PC-9 (cell line): ENCODE results near the gene FAM193B. TPM values are rescaled to one million over a fixed set of nuclear protein-coding genes. Genes with fewer than 3 reads are reported as not detected.
A peak's percentile ranks its signal among the peaks of the same experiment; 100 is the strongest.

Source experiments
- BruUV-seq: library from RNA; stranded (reverse); fragments of 400-500 nt; replicated peaks from 2 replicates; lab custom pipeline; 2021; lab: Mats Ljungman, UMichigan
- CTCF ChIA-PET: fragments of 300-600 bp; sonication (Branson Sonifier 250); formaldehyde crosslinking; loops from one replicate; lab custom pipeline; 2022; ENCODE audit warnings: antibody characterized with exemption; lab: Charles Lee
- POLR2A ChIA-PET: fragments of 300-600 bp; sonication (Branson Sonifier 250); formaldehyde crosslinking; loops from one replicate; lab custom pipeline; 2022; ENCODE audit warnings: antibody characterized with exemption; ENCODE audit not compliant: unreplicated experiment; lab: Charles Lee
- DNase-seq, 2 experiments: peaks; one replicate each; pipeline versions ENCODE4 v3.0.0 to v3.0.0-alpha.2; 2015 to 2022; ENCODE audit warnings: mixed read lengths in 1 of 2
- H2AFZ ChIP-seq: fragments of 200-600 bp; sonication (generic); 2 replicates; pipeline ENCODE4 v1.8.1; 2017; ENCODE audit warnings: antibody characterized with exemption
- H3F3A ChIP-seq: fragments of 200-600 bp; sonication (generic); 2 replicates; pipeline ENCODE4 v1.8.1; 2017; ENCODE audit warnings: antibody characterized with exemption, mild to moderate bottlenecking, low read depth; ENCODE audit not compliant: insufficient read depth
- H3K27ac ChIP-seq: fragments of 200-600 bp; sonication (generic); 2 replicates; pipeline ENCODE4 v1.6.1; 2016; ENCODE audit warnings: mixed run types
- H3K27me3 ChIP-seq: fragments of 200-600 bp; sonication (generic); 2 replicates; pipeline ENCODE4 v1.6.1; 2016; ENCODE audit warnings: low read depth, mixed run types; ENCODE audit not compliant: insufficient read depth
- H3K36me3 ChIP-seq: fragments of 200-600 bp; sonication (generic); 2 replicates; pipeline ENCODE4 v1.6.1; 2016; ENCODE audit warnings: low read depth, mixed run types
- H3K4me1 ChIP-seq: fragments of 200-600 bp; sonication (generic); replicated peaks from 2 replicates; pipeline ENCODE4 v1.6.1; 2016; ENCODE audit warnings: mixed run types; ENCODE audit not compliant: insufficient read depth
- H3K4me2 ChIP-seq: fragments of 200-600 bp; sonication (generic); 2 replicates; pipeline ENCODE4 v1.6.1; 2017; ENCODE audit warnings: mixed run types
- H3K4me3 ChIP-seq: fragments of 200-600 bp; sonication (generic); 2 replicates; pipeline ENCODE4 v1.6.1; 2016; ENCODE audit warnings: mixed run types
- H3K79me2 ChIP-seq: fragments of 200-600 bp; sonication (generic); 2 replicates; pipeline ENCODE4 v1.6.1; 2017; ENCODE audit warnings: low read depth, mixed run types
- H3K9me2 ChIP-seq: fragments of 200-600 bp; sonication (generic); 2 replicates; pipeline ENCODE4 v1.8.1; 2017; ENCODE audit warnings: mild to moderate bottlenecking; ENCODE audit not compliant: insufficient read depth
- H3K9me3 ChIP-seq: fragments of 200-600 bp; sonication (generic); 2 replicates; pipeline ENCODE4 v1.8.1; 2016; ENCODE audit warnings: low read depth; ENCODE audit not compliant: insufficient read depth
- H4K20me1 ChIP-seq: fragments of 200-600 bp; sonication (generic); 2 replicates; pipeline ENCODE4 v1.8.1; 2017; ENCODE audit not compliant: insufficient read depth
- CTCF ChIP-seq: fragments of 200-600 bp; sonication (generic); conservative IDR thresholded peaks from 2 replicates; pipeline ENCODE4 v1.6.1; 2017; ENCODE audit warnings: mixed run types, antibody characterized with exemption, mild to moderate bottlenecking, moderate library complexity
- EZH2 ChIP-seq: fragments of 200-600 bp; sonication (generic); IDR thresholded peaks from 2 replicates; pipeline ENCODE4 v1.8.0; 2017; ENCODE audit warnings: antibody characterized with exemption, low read depth
- intact Hi-C: fragments of 100-400 bp; cut with micrococcal nuclease; formaldehyde crosslinking; loops from one replicate; pipeline ENCODE4 v1.10.0; 2022; ENCODE audit not compliant: unreplicated experiment
- total RNA-seq: library from RNA; stranded (reverse); gene quantifications from 2 replicates; pipeline ENCODE4 v1.2.3, GENCODE V29; 2021

Gene FAM193B
- total RNA-seq, 1 experiment from 2014 or later: 70.4 TPM

GRCh38 chr5:177507596-177508220 is 46.7 kb downstream of the FAM193B start:
- TF ChIP-seq CTCF (no peak), EZH2 (no peak)
- POLR2A ChIA-PET: no interaction called here
- no TSS peak for BruUV-seq
- H3K9me2 ChIP-seq: no peaks in the 10 kb centered on the region
- H3K4me1 ChIP-seq: no peaks in the 10 kb centered on the region
- H3F3A ChIP-seq: no peaks in the 10 kb centered on the region
- H4K20me1 ChIP-seq: no peaks in the 10 kb centered on the region
- no peak overlapping the region for H3K4me3 ChIP-seq
- no peak overlapping the region for H2AFZ ChIP-seq
- H3K79me2 ChIP-seq: no peaks in the 10 kb centered on the region
- no peak overlapping the region for H3K4me2 ChIP-seq
- H3K27ac ChIP-seq: no peak overlapping the region
- no peaks in the 10 kb centered on the region for H3K27me3 ChIP-seq
- intact Hi-C loops: no loop called here
- no peaks in the 10 kb centered on the region for H3K9me3 ChIP-seq
- CTCF ChIA-PET: interaction anchor here (0.6 kb wide), 1 partner anchor 691 kb away, joined by 3 read pairs; no protein-coding TSS in a partner anchor
- H3K36me3 ChIP-seq: no peaks in the 10 kb centered on the region
- DNase-seq: no peak

GRCh38 chr5:177507165-177507564 is 47.2 kb downstream of the FAM193B start:
- Histone ChIP-seq H4K20me1 (no peaks in the 10 kb centered on the region), H3K4me1 (no peaks in the 10 kb centered on the region), H3K4me3 (no peak overlapping the region), H3F3A (no peaks in the 10 kb centered on the region), H3K27me3 (no peaks in the 10 kb centered on the region), H3K27ac (no peak overlapping the region), H2AFZ (no peak overlapping the region), H3K79me2 (no peaks in the 10 kb centered on the region), H3K9me2 (no peaks in the 10 kb centered on the region), H3K36me3 (no peaks in the 10 kb centered on the region), H3K4me2 (no peak overlapping the region), H3K9me3 (no peaks in the 10 kb centered on the region)
- BruUV-seq: no TSS peak
- TF ChIP-seq EZH2 (no peak), CTCF (peak; percentile 53)
- no peak for DNase-seq
- ChIA-PET POLR2A (no interaction called here), CTCF (interaction anchor here (0.6 to 1.2 kb wide), 2 partner anchors 11 to 690 kb away, joined by 3 read pairs; no protein-coding TSS in a partner anchor)
- intact Hi-C loops: no loop called here

GRCh38 chr5:177505075-177505474 is 49.3 kb downstream of the FAM193B start:
- Histone ChIP-seq H3K9me2 (no peaks in the 10 kb centered on the region), H3F3A (peaks cover 12% of the 10 kb centered on the region; the same call in 1 of the 2 replicates), H3K4me2 (no peak overlapping the region), H3K4me1 (no peaks in the 10 kb centered on the region), H4K20me1 (no peaks in the 10 kb centered on the region), H3K27me3 (no peaks in the 10 kb centered on the region), H3K27ac (no peak overlapping the region), H2AFZ (no peak overlapping the region), H3K36me3 (no peaks in the 10 kb centered on the region), H3K9me3 (no peaks in the 10 kb centered on the region), H3K79me2 (no peaks in the 10 kb centered on the region), H3K4me3 (no peak overlapping the region)
- ChIA-PET POLR2A (no interaction called here), CTCF (no interaction called here)
- DNase-seq: no peak
- intact Hi-C loops: no loop called here
- TF ChIP-seq CTCF (no peak), EZH2 (no peak)
- BruUV-seq: no TSS peak
